ENCODE measurements around the gene PRLH. TPM values are rescaled to one million over a fixed set of nuclear protein-coding genes. Genes with fewer than 3 reads are reported as not detected.

PRLH gene
- polyA plus RNA-seq, 2 donors: not detected

- H3K27me3 ChIP-seq (ENCODE audit: control insufficient read depth in 1 of 2, insufficient read depth in 2 of 2, low read length in 2 of 2): no peaks in the 10 kb centered on the region
- no peaks in the 10 kb centered on the region for H3K9me3 ChIP-seq (ENCODE audit: control insufficient read depth in 2 of 2, insufficient read depth in 1 of 2, low read depth in 1 of 2, low read length in 1 of 2)
- no peak overlapping the region for H3K4me3 ChIP-seq (ENCODE audit: low read depth in 1 of 2, low read length in 2 of 2)
- peaks cover 0 to 4% of the 10 kb centered on the region in 2 donors for H3K36me3 ChIP-seq (ENCODE audit: control insufficient read depth in 2 of 2, insufficient read depth in 2 of 2, low read length in 1 of 2)
- WGBS, 2 donors: 86 to 88% methylated on average over 19 of the region's 19 CpGs
- H3K4me1 ChIP-seq (ENCODE audit: control insufficient read depth in 2 of 2, insufficient read depth in 2 of 2, low read length in 1 of 2): peaks cover 0 to 2% of the 10 kb centered on the region in 2 donors
- no peak overlapping the region for H3K27ac ChIP-seq (ENCODE audit: low read depth in 2 of 2, low read length in 1 of 2)
Observed at GRCh38 chr2:237529452-237530402, 36.6 kb upstream of the PRLH start.

GRCh38 chr2:237530472-237531433 lies 35.6 kb upstream of the PRLH start:
- Histone ChIP-seq H3K27me3 (ENCODE audit: control insufficient read depth in 1 of 2, insufficient read depth in 2 of 2, low read length in 2 of 2) (no peaks in the 10 kb centered on the region), H3K36me3 (ENCODE audit: control insufficient read depth in 2 of 2, insufficient read depth in 2 of 2, low read length in 1 of 2) (peaks cover 0 to 1% of the 10 kb centered on the region in 2 donors), H3K4me1 (ENCODE audit: control insufficient read depth in 2 of 2, insufficient read depth in 2 of 2, low read length in 1 of 2) (peaks cover 0 to 2% of the 10 kb centered on the region in 2 donors), H3K4me3 (ENCODE audit: low read depth in 1 of 2, low read length in 2 of 2) (no peak overlapping the region), H3K9me3 (ENCODE audit: control insufficient read depth in 2 of 2, insufficient read depth in 1 of 2, low read depth in 1 of 2, low read length in 1 of 2) (no peaks in the 10 kb centered on the region), H3K27ac (ENCODE audit: low read depth in 2 of 2, low read length in 1 of 2) (no peak overlapping the region)
- WGBS, 2 donors: 86 to 95% methylated on average over 12 of the region's 12 CpGs

DNA sequence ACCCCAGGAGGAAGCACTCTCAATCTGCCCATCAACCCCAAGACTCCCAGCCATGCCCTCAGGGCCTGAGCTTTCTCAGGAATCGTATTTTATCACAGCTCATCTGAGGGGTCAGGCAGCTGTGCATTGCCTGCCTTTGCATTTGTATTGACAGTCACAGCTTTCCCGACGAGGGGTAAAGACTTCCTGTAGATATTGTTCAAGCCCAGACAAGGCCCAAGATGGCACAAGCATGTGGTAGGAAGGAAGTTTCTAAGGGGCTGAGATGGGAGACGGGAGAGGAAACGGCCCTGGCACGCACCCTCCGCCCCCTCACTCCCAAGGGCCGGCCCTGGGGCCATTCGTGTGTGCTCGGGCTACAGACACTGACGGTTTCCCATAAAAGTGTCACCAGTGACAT lies 34.2 kb upstream of the PRLH start:
- Histone ChIP-seq H3K27me3 (ENCODE audit: control insufficient read depth in 1 of 2, insufficient read depth in 2 of 2, low read length in 2 of 2) (no peaks in the 10 kb centered on the region), H3K4me1 (ENCODE audit: control insufficient read depth in 2 of 2, insufficient read depth in 2 of 2, low read length in 1 of 2) (peaks cover 0 to 2% of the 10 kb centered on the region in 2 donors), H3K9me3 (ENCODE audit: control insufficient read depth in 2 of 2, insufficient read depth in 1 of 2, low read depth in 1 of 2, low read length in 1 of 2) (no peaks in the 10 kb centered on the region), H3K4me3 (ENCODE audit: low read depth in 1 of 2, low read length in 2 of 2) (no peak overlapping the region), H3K36me3 (ENCODE audit: control insufficient read depth in 2 of 2, insufficient read depth in 2 of 2, low read length in 1 of 2) (no peaks in the 10 kb centered on the region), H3K27ac (ENCODE audit: low read depth in 2 of 2, low read length in 1 of 2) (no peak overlapping the region)
- 51 to 64% methylated on average over 11 of the region's 11 CpGs for WGBS, 2 donors

DNA sequence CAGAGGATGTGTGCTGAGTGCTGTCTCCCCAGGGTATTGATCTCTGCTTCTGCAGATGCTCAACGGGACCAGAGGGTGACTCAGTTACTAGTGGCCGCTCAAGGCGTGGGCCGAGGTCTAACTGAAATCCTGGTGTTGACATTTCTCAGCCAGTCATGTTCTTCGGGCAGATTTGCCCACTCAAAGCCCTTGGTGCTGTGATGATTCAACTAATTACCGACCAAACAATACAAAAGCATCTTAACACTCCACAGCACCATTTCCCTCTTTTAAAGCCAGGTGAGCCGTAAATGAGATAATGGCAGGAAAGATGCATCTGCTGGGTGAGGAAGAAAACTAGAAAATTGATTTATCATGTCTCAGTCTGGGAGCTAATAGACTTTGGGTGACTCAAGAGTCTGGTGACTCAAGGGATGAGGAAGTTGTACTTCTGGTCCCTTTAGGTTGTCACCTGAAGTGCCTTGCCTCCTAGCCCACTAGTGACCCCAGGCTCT lies 32.7 kb upstream of the PRLH start:
- Histone ChIP-seq H3K4me3 (ENCODE audit: low read depth in 1 of 2, low read length in 2 of 2) (no peak overlapping the region), H3K27ac (ENCODE audit: low read depth in 2 of 2, low read length in 1 of 2) (no peak overlapping the region), H3K27me3 (ENCODE audit: control insufficient read depth in 1 of 2, insufficient read depth in 2 of 2, low read length in 2 of 2) (no peaks in the 10 kb centered on the region), H3K9me3 (ENCODE audit: control insufficient read depth in 2 of 2, insufficient read depth in 1 of 2, low read depth in 1 of 2, low read length in 1 of 2) (no peaks in the 10 kb centered on the region), H3K4me1 (ENCODE audit: control insufficient read depth in 2 of 2, insufficient read depth in 2 of 2, low read length in 1 of 2) (peaks cover 0 to 2% of the 10 kb centered on the region in 2 donors), H3K36me3 (ENCODE audit: control insufficient read depth in 2 of 2, insufficient read depth in 2 of 2, low read length in 1 of 2) (no peaks in the 10 kb centered on the region)
- WGBS, 2 donors: 78 to 81% methylated on average over 7 of the region's 7 CpGs

DNA sequence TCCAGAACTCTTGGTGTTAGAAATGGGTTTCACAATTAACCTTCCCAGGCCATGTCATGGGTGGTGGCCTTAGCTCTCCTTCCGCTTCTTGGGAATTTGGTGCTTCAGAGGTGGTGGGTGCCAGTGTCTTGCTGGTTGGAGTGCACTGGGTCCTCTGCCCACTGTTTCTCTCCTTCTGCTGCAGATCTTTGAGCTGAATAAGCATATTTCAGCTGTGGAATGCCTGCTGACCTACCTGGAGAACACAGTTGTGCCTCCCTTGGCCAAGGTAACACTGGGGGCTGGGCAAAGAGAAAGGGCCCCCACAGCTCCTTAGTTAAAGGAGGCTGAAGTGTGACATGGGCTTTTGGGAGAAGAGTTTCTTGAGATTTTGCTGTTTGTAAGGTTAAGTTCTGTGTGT lies 32.0 kb upstream of the PRLH start:
- Histone ChIP-seq H3K4me1 (ENCODE audit: control insufficient read depth in 2 of 2, insufficient read depth in 2 of 2, low read length in 1 of 2) (peaks cover 0 to 2% of the 10 kb centered on the region in 2 donors), H3K4me3 (ENCODE audit: low read depth in 1 of 2, low read length in 2 of 2) (no peak overlapping the region), H3K36me3 (ENCODE audit: control insufficient read depth in 2 of 2, insufficient read depth in 2 of 2, low read length in 1 of 2) (no peaks in the 10 kb centered on the region), H3K27ac (ENCODE audit: low read depth in 2 of 2, low read length in 1 of 2) (no peak overlapping the region), H3K27me3 (ENCODE audit: control insufficient read depth in 1 of 2, insufficient read depth in 2 of 2, low read length in 2 of 2) (no peaks in the 10 kb centered on the region), H3K9me3 (ENCODE audit: control insufficient read depth in 2 of 2, insufficient read depth in 1 of 2, low read depth in 1 of 2, low read length in 1 of 2) (no peaks in the 10 kb centered on the region)
- 100% methylated on average over 1 of the region's 1 CpG for WGBS, 2 donors

GRCh38 chr2:237535385-237536082 lies 30.8 kb upstream of the PRLH start:
- H3K4me1 ChIP-seq (ENCODE audit: control insufficient read depth in 2 of 2, insufficient read depth in 2 of 2, low read length in 1 of 2): peaks cover 0 to under 1% of the 10 kb centered on the region in 2 donors
- no peaks in the 10 kb centered on the region for H3K9me3 ChIP-seq (ENCODE audit: control insufficient read depth in 2 of 2, insufficient read depth in 1 of 2, low read depth in 1 of 2, low read length in 1 of 2)
- no peaks in the 10 kb centered on the region for H3K27me3 ChIP-seq (ENCODE audit: control insufficient read depth in 1 of 2, insufficient read depth in 2 of 2, low read length in 2 of 2)
- 86 to 93% methylated on average over 8 of the region's 8 CpGs for WGBS, 2 donors
- no peak overlapping the region for H3K4me3 ChIP-seq (ENCODE audit: low read depth in 1 of 2, low read length in 2 of 2)
- H3K36me3 ChIP-seq (ENCODE audit: control insufficient read depth in 2 of 2, insufficient read depth in 2 of 2, low read length in 1 of 2): no peaks in the 10 kb centered on the region
- H3K27ac ChIP-seq (ENCODE audit: low read depth in 2 of 2, low read length in 1 of 2): no peak overlapping the region

DNA sequence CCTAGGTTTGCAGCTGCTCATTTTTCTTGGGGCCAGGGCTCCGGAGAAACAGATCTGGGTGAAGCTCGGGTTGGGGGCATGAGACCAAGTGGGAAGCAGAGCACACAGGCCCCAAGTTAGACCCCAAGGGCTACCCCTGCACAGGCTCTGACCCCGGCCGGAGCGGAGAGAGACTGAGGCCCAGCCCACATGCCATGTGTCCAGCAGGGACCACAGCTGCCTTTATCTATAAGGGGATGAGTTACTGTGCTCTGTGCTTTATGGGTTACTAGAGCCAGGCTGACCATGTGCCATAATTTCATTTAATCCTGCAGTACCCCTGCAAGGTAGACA lies 30.3 kb upstream of the PRLH start:
- 87 to 95% methylated on average over 5 of the region's 5 CpGs for WGBS, 2 donors
- H3K4me1 ChIP-seq (ENCODE audit: control insufficient read depth in 2 of 2, insufficient read depth in 2 of 2, low read length in 1 of 2): peaks cover 0 to 5% of the 10 kb centered on the region in 2 donors
- no peaks in the 10 kb centered on the region for H3K36me3 ChIP-seq (ENCODE audit: control insufficient read depth in 2 of 2, insufficient read depth in 2 of 2, low read length in 1 of 2)
- H3K27ac ChIP-seq (ENCODE audit: low read depth in 2 of 2, low read length in 1 of 2): no peak overlapping the region
- no peaks in the 10 kb centered on the region for H3K27me3 ChIP-seq (ENCODE audit: control insufficient read depth in 1 of 2, insufficient read depth in 2 of 2, low read length in 2 of 2)
- no peak overlapping the region for H3K4me3 ChIP-seq (ENCODE audit: low read depth in 1 of 2, low read length in 2 of 2)
- no peaks in the 10 kb centered on the region for H3K9me3 ChIP-seq (ENCODE audit: control insufficient read depth in 2 of 2, insufficient read depth in 1 of 2, low read depth in 1 of 2, low read length in 1 of 2)

DNA sequence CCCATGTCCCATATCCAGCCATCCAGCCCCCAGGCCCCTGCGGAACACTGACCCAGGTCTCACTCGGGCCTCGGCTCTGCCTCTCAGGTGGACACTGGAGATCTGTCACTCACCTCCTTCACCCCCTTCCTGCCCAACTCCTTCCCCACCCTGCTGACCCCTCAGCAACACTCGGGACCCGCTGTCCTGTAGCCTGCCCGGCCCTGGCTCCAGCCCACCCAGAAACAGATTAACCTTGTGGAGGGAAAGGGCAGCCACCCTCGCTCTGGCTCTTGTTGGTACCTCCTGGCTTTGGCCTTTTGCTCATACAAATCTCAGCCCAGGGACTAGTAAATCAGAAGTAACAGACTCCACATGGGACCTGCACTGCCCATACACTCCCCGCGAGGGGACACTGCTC lies 29.8 kb upstream of the PRLH start:
- no peaks in the 10 kb centered on the region for H3K9me3 ChIP-seq (ENCODE audit: control insufficient read depth in 2 of 2, insufficient read depth in 1 of 2, low read depth in 1 of 2, low read length in 1 of 2)
- H3K36me3 ChIP-seq (ENCODE audit: control insufficient read depth in 2 of 2, insufficient read depth in 2 of 2, low read length in 1 of 2): no peaks in the 10 kb centered on the region
- H3K4me1 ChIP-seq (ENCODE audit: control insufficient read depth in 2 of 2, insufficient read depth in 2 of 2, low read length in 1 of 2): peaks cover 0 to 6% of the 10 kb centered on the region in 2 donors
- 92% methylated on average over 9 of the region's 9 CpGs for WGBS, 2 donors
- H3K27ac ChIP-seq (ENCODE audit: low read depth in 2 of 2, low read length in 1 of 2): no peak overlapping the region
- H3K27me3 ChIP-seq (ENCODE audit: control insufficient read depth in 1 of 2, insufficient read depth in 2 of 2, low read length in 2 of 2): no peaks in the 10 kb centered on the region
- H3K4me3 ChIP-seq (ENCODE audit: low read depth in 1 of 2, low read length in 2 of 2): no peak overlapping the region

Measured in esophagus (tissue), 2 donors.